Endodermal cell (in vitro differentiated cells): ENCODE results near the gene GKN2. TPM values are rescaled to one million over a fixed set of nuclear protein-coding genes. Genes with fewer than 3 reads are reported as not detected.
"Not testable (repeated sequence)": the region's sequence is repeated elsewhere in the genome, so short reads cannot be mapped to it uniquely, and the experiment has no call there.

Experiments
- DNase-seq: peaks from one replicate; pipeline ENCODE4 v3.0.0-alpha.2; 2017
- H3K27ac ChIP-seq: 2 replicates; pipeline ENCODE4 v1.5.1; 2013; ENCODE audit warnings: mild to moderate bottlenecking, low read depth, low read length, moderate library complexity
- H3K27me3 ChIP-seq: 2 replicates; pipeline ENCODE4 v1.6.1; 2013; ENCODE audit warnings: mild to moderate bottlenecking, low read length, moderate library complexity; ENCODE audit not compliant: insufficient read depth, control insufficient read depth, poor library complexity, severe bottlenecking
- H3K36me3 ChIP-seq: 2 replicates; pipeline ENCODE4 v1.7.0; 2013; ENCODE audit warnings: mild to moderate bottlenecking, low read length, moderate library complexity; ENCODE audit not compliant: control insufficient read depth, insufficient read depth
- H3K4me1 ChIP-seq: one replicate; pipeline ENCODE4 v1.7.0; 2013; ENCODE audit warnings: low read length; ENCODE audit not compliant: control insufficient read depth, insufficient read depth
- H3K4me3 ChIP-seq: 2 replicates; pipeline ENCODE4 v1.5.1; 2013; ENCODE audit warnings: mild to moderate bottlenecking, low read length, moderate library complexity
- H3K9ac ChIP-seq: 2 replicates; pipeline ENCODE4 v1.6.1; 2013; ENCODE audit warnings: mild to moderate bottlenecking, low read length, moderate library complexity; ENCODE audit not compliant: poor library complexity, severe bottlenecking; ENCODE audit errors: extremely low read depth
- H3K9me3 ChIP-seq: 2 replicates; pipeline ENCODE4 v1.6.1; 2013; ENCODE audit warnings: mild to moderate bottlenecking, low read length, moderate library complexity; ENCODE audit not compliant: control insufficient read depth
- H3K27ac Mint-ChIP-seq: 2 replicates; pipeline ENCODE4 v1.8.0; 2020; ENCODE audit warnings: mixed read lengths
- H3K27me3 Mint-ChIP-seq: 2 replicates; pipeline ENCODE4 v1.8.0; 2021; ENCODE audit warnings: mild to moderate bottlenecking, mixed read lengths; ENCODE audit not compliant: insufficient read depth
- H3K36me3 Mint-ChIP-seq: 2 replicates; pipeline ENCODE4 v1.8.0; 2020; ENCODE audit warnings: low read depth, mixed read lengths
- H3K4me1 Mint-ChIP-seq: 2 replicates; pipeline ENCODE4 v1.8.0; 2020; ENCODE audit warnings: mixed read lengths
- H3K4me3 Mint-ChIP-seq: 2 replicates; pipeline ENCODE4 v1.8.0; 2020; ENCODE audit warnings: mild to moderate bottlenecking, moderate library complexity, mixed read lengths
- H3K9me3 Mint-ChIP-seq: 2 replicates; pipeline ENCODE4 v1.8.0; 2020; ENCODE audit warnings: mild to moderate bottlenecking, mixed read lengths
- CTCF ChIP-seq: fragments of 200-600 bp; sonication (generic); conservative IDR thresholded peaks from 2 replicates; pipeline ENCODE4 v1.5.0; 2021; ENCODE audit warnings: antibody characterized with exemption, mild to moderate bottlenecking
- WGBS, 2 experiments: methylation state at CpG; one replicate each; pipeline versions ENCODE4 v1.1.5 to v1.1.7; 2013; ENCODE audit warnings: missing lambda C conversion rate in 2 of 2, mixed read lengths in 1 of 2; ENCODE audit not compliant: insufficient coverage in 1 of 2, insufficient read length in 1 of 2; 5-methylcytosine and 5-hydroxymethylcytosine counted together
- total RNA-seq, 2 donors: library from RNA; stranded (reverse); fragmentation: NEBNext Ultra II Directional in 1 of 2; extraction: Animal tissue kit (Norgen Biotek cat#: 25700) in 1 of 2; gene quantifications; 2 replicates in 1 of 2; 3 replicates in 1 of 2; pipeline ENCODE4 v1.2.1, GENCODE V29; 2021

GKN2 gene
- total RNA-seq, 2 donors from 2014 or later, result not detected

- Histone ChIP-seq H3K4me1 (no peaks in the 10 kb centered on the region), H3K27ac (no peak overlapping the region), H3K27me3 (no peaks in the 10 kb centered on the region), H3K9ac (no peak overlapping the region), H3K4me3 (no peak overlapping the region), H3K9me3 (peaks cover 17% of the 10 kb centered on the region), H3K36me3 (no peaks in the 10 kb centered on the region)
- no peak for TF ChIP-seq CTCF
- 86% methylated on average over 1 to 5 of the region's 5 CpGs for WGBS, 2 experiments
- Mint-ChIP-seq H3K36me3 (no peaks in the 10 kb centered on the region), H3K27me3 (peaks cover 3% of the 10 kb centered on the region), H3K4me3 (no peak overlapping the region), H3K27ac (no peak overlapping the region), H3K9me3 (peaks cover 19% of the 10 kb centered on the region), H3K4me1 (peaks cover 1% of the 10 kb centered on the region)
- no peak for DNase-seq
These were observed 52.0 kb downstream of the GKN2 start for GRCh38 chr2:68900496-68901198.

- H3K36me3 ChIP-seq, H3K4me3 Mint-ChIP-seq, H3K36me3 Mint-ChIP-seq, H3K4me1 Mint-ChIP-seq, H3K27ac Mint-ChIP-seq, H3K9me3 ChIP-seq, H3K4me1 ChIP-seq, H3K27ac ChIP-seq, H3K9ac ChIP-seq, H3K4me3 ChIP-seq, H3K27me3 ChIP-seq, DNase-seq, H3K9me3 Mint-ChIP-seq: not testable (repeated sequence)
- 97 to 100% methylated on average over 1 to 6 of the region's 6 CpGs for WGBS, 2 experiments
- peaks cover 11% of the 10 kb centered on the region for H3K27me3 Mint-ChIP-seq
These were observed 56.7 kb downstream of the GKN2 start for GRCh38 chr2:68895981-68896380.

Other genes starting within 250 kb of the GKN2 start
- 1 to 10 TPM in 1 of 2 donors, under 1 TPM in 1; 0.82 to 2.6 TPM for gene ARHGAP25, start 218.1 kb downstream of the GKN2 start, total RNA-seq
- gene BMP10, start 81.5 kb downstream of the GKN2 start, total RNA-seq, result not detected
- gene GKN1, start 21.7 kb upstream of the GKN2 start, total RNA-seq, result not detected
- 10 to 100 TPM; 48.3 to 54.5 TPM for gene ANTXR1, start 60.3 kb upstream of the GKN2 start, total RNA-seq